WERI-Rb-1 (cell line): ENCODE results near the gene MAGED4.
"Not testable (repeated sequence)": the region's sequence is repeated elsewhere in the genome, so short reads cannot be mapped to it uniquely, and the experiment has no call there.

Source experiments
- DNase-seq: peaks from one replicate; pipeline ENCODE4 v3.0.0-alpha.2; 2020
- H3K27ac ChIP-seq: fragments of 250-450 bp; sonication (Bioruptor Pico); 2 replicates; pipeline ENCODE4 v1.5.1; 2020; ENCODE audit warnings: mild to moderate bottlenecking, moderate library complexity
- H3K27me3 ChIP-seq: fragments of 250-450 bp; sonication (Bioruptor Pico); 2 replicates; pipeline ENCODE4 v1.5.1; 2021; ENCODE audit warnings: mild to moderate bottlenecking, low read depth, moderate library complexity; ENCODE audit not compliant: insufficient read depth, severe bottlenecking
- H3K36me3 ChIP-seq: fragments of 250-450 bp; sonication (Bioruptor Pico); 2 replicates; pipeline ENCODE4 v1.5.1; 2020; ENCODE audit warnings: mild to moderate bottlenecking, moderate library complexity
- H3K4me3 ChIP-seq: 2 replicates; pipeline ENCODE4 v1.5.1; 2011; ENCODE audit warnings: low read depth, mild to moderate bottlenecking, control low read depth, low read length
- H3K9me3 ChIP-seq: fragments of 250-450 bp; sonication (Bioruptor Pico); 2 replicates; pipeline ENCODE4 v1.5.1; 2021; ENCODE audit warnings: mild to moderate bottlenecking, moderate library complexity; ENCODE audit not compliant: severe bottlenecking
- CTCF ChIP-seq: IDR thresholded peaks from 2 replicates; pipeline ENCODE4 v1.5.1; 2011; ENCODE audit warnings: low read depth, mild to moderate bottlenecking, control low read depth, inconsistent platforms, low read length

MAGED4 gene

GRCh38 chrX:52211405-52211804 lies 26.7 kb downstream of the MAGED4 start:
- DNase-seq, H3K27ac ChIP-seq, H3K36me3 ChIP-seq, H3K9me3 ChIP-seq, H3K4me3 ChIP-seq: not testable (repeated sequence)
- H3K27me3 ChIP-seq, result peaks cover 13% of the 10 kb centered on the region

- H3K27me3 ChIP-seq, result peaks cover 16% of the 10 kb centered on the region
- no peak overlapping the region for H3K27ac ChIP-seq
- DNase-seq, result no peak
- H3K9me3 ChIP-seq, result no peaks in the 10 kb centered on the region
- no peaks in the 10 kb centered on the region for H3K36me3 ChIP-seq
- no peak for TF ChIP-seq CTCF
- H3K4me3 ChIP-seq, result no peak overlapping the region
These were observed 28.6 kb downstream of the MAGED4 start for GRCh38 chrX:52213276-52213675.

GRCh38 chrX:52216541-52216940 lies 31.9 kb downstream of the MAGED4 start:
- H3K27me3 ChIP-seq, result peaks cover 35% of the 10 kb centered on the region
- H3K9me3 ChIP-seq, result no peaks in the 10 kb centered on the region
- TF ChIP-seq CTCF, result no peak
- DNase-seq, result no peak
- no peak overlapping the region for H3K27ac ChIP-seq
- H3K36me3 ChIP-seq, result no peaks in the 10 kb centered on the region
- H3K4me3 ChIP-seq, result no peak overlapping the region

- no peak overlapping the region for H3K4me3 ChIP-seq
- no peaks in the 10 kb centered on the region for H3K36me3 ChIP-seq
- no peak for DNase-seq
- H3K27me3 ChIP-seq, result peaks cover 38% of the 10 kb centered on the region
- H3K27ac ChIP-seq, result no peak overlapping the region
- H3K9me3 ChIP-seq, result no peaks in the 10 kb centered on the region
- no peak for TF ChIP-seq CTCF
These were observed 32.9 kb downstream of the MAGED4 start for GRCh38 chrX:52217494-52218160.

- H3K27ac ChIP-seq, result no peak overlapping the region
- no peaks in the 10 kb centered on the region for H3K36me3 ChIP-seq
- no peak for DNase-seq
- no peak for TF ChIP-seq CTCF
- no peak overlapping the region for H3K4me3 ChIP-seq
- H3K9me3 ChIP-seq, result no peaks in the 10 kb centered on the region
- peaks cover 29% of the 10 kb centered on the region for H3K27me3 ChIP-seq
These were observed 36.2 kb downstream of the MAGED4 start for GRCh38 chrX:52220936-52221335.
